ENCODE results near the gene MGME1. TPM values are rescaled to one million over a fixed set of nuclear protein-coding genes. Genes with fewer than 3 reads are reported as not detected.

MGME1 gene
- total RNA-seq, 1 experiment from 2014 or later = 42.8 TPM

- POLR2A ChIA-PET (ENCODE audit: unreplicated experiment) = no interaction called here
- peak in 1 of 2 experiments; percentile 51 for DNase-seq
- Histone ChIP-seq H3K4me2 (peak overlapping the region; percentile 85), H3K79me2 (ENCODE audit: low read depth) (peaks cover 94% of the 10 kb centered on the region), H3K27ac (peak overlapping the region; percentile 95), H3K9me3 (ENCODE audit: insufficient read depth, low read depth) (no peaks in the 10 kb centered on the region), H3K4me1 (replicated peaks; ENCODE audit: insufficient read depth) (peaks cover 66% of the 10 kb centered on the region), H3K4me3 (peak overlapping the region; percentile 96), H2AFZ (0 out of 2 replicates have a peak overlapping the region, but pooled peaks have one; percentile 56), H4K20me1 (ENCODE audit: insufficient read depth) (peaks cover 41% of the 10 kb centered on the region), H3F3A (ENCODE audit: insufficient read depth, low read depth) (peaks cover 14% of the 10 kb centered on the region), H3K27me3 (ENCODE audit: insufficient read depth, low read depth) (no peaks in the 10 kb centered on the region), H3K9me2 (ENCODE audit: insufficient read depth) (no peaks in the 10 kb centered on the region), H3K36me3 (ENCODE audit: low read depth) (peaks cover 21% of the 10 kb centered on the region)
- intact Hi-C loops (cut with micrococcal nuclease; ENCODE audit: unreplicated experiment) = loop anchor here (1.0 to 5.0 kb wide), 7 partner anchors 92 to 540 kb away; partner anchors contain the start of genes DZANK1, POLR3F, RRBP1 and SEC23B
- TF ChIP-seq EZH2 (IDR thresholded peaks at IDR 0.05; ENCODE audit: low read depth) (no peak), CTCF (conservative IDR thresholded peaks at IDR 0.05) (no peak)
- TSS peak; percentile 28 for BruUV-seq (replicated peaks)
- CTCF ChIA-PET = no interaction called here
These were observed 1.1 kb upstream of the MGME1 start for GRCh38 chr20:17967521-17968365.

GRCh38 chr20:17969278-17969883 is 563 bp downstream of the MGME1 start:
- Histone ChIP-seq H2AFZ (peak overlapping the region; percentile 95), H3K4me1 (replicated peaks; ENCODE audit: insufficient read depth) (peaks cover 65% of the 10 kb centered on the region)

More at GRCh38 chr20:17969278-17969883, 563 bp downstream of the MGME1 start:
- BruUV-seq (replicated peaks) = no TSS peak
- H4K20me1 ChIP-seq (ENCODE audit: insufficient read depth) = peaks cover 25% of the 10 kb centered on the region
- H3K4me2 ChIP-seq = peak overlapping the region; percentile 96
- H3K27me3 ChIP-seq (ENCODE audit: insufficient read depth, low read depth) = no peaks in the 10 kb centered on the region
- no peak for TF ChIP-seq CTCF (conservative IDR thresholded peaks at IDR 0.05)
- TF ChIP-seq EZH2 (IDR thresholded peaks at IDR 0.05; ENCODE audit: low read depth) = no peak
- peak overlapping the region; percentile 96 for H3K4me3 ChIP-seq
- H3K36me3 ChIP-seq (ENCODE audit: low read depth) = peaks cover 11% of the 10 kb centered on the region
- peaks cover 11% of the 10 kb centered on the region for H3F3A ChIP-seq (ENCODE audit: insufficient read depth, low read depth)
- peak in 1 of 2 experiments; percentile 53 for DNase-seq
- no peaks in the 10 kb centered on the region for H3K9me3 ChIP-seq (ENCODE audit: insufficient read depth, low read depth)
- peaks cover 94% of the 10 kb centered on the region for H3K79me2 ChIP-seq (ENCODE audit: low read depth)
- intact Hi-C loops (cut with micrococcal nuclease; ENCODE audit: unreplicated experiment) = loop anchor here (2.0 to 5.0 kb wide), 3 partner anchors 401 to 538 kb away; partner anchors contain the start of genes DZANK1, POLR3F and SEC23B
- H3K9me2 ChIP-seq (ENCODE audit: insufficient read depth) = no peaks in the 10 kb centered on the region
- ChIA-PET CTCF (no interaction called here), POLR2A (ENCODE audit: unreplicated experiment) (interaction anchor here (0.6 to 0.7 kb wide), 2 partner anchors 352 to 353 kb away, joined by 3 to 4 read pairs; no protein-coding TSS in a partner anchor)
- peak overlapping the region; percentile 95 for H3K27ac ChIP-seq
